HEK293 (cell line): ENCODE results near the gene SNCB.

ENCODE experiments used
- CTCF ChIP-seq: fragments of 450-650 bp; formaldehyde crosslinking; IDR thresholded peaks from 2 replicates; pipeline ENCODE4 v1.5.1; 2016; ENCODE audit warnings: missing biosample characterization, missing genetic modification characterization
- YY1 ChIP-seq: fragments of 450-650 bp; formaldehyde crosslinking; IDR thresholded peaks from 2 replicates; pipeline ENCODE4 v1.5.1; 2018; ENCODE audit warnings: missing biosample characterization, missing genetic modification characterization

DNA sequence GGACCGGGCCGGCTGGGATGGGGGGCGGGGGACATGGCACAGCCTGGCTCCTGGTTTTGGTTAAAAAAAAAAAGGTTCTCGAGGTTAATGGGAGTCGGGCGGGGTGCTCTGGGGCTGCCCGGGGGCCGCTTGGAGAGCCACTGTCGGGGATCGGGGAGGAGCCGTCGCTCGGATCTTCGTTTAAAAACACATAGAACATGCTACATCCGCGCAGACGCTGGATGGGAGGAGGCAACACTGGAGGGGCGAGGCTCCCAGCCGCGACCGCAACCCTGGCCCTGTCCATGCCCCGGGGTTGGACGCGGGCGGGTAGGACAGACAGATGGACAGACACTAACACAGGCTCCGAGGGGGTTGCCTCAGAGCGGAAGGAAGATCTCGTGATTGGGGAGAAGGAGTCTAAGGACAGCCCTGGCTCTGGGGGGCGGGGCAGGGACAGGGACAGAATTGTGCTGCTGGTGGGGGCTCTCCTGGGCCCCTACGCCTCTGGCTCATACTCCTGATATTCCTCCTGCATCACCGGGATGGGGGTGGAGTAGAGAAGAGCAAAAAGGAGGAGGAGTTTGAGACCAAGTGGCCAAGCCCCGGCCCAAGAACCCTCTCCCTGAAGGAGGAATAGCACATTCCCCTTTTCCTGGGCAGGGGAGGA is 9.9 kb downstream of the SNCB start:
- TF ChIP-seq CTCF (tag by site-specific recombination) (no peak), YY1 (no peak)
